Right lung (tissue), 5 donors: ENCODE data around the gene IMMP2L. TPM values are rescaled to one million over a fixed set of nuclear protein-coding genes. Genes with fewer than 3 reads are reported as not detected.

Experiments
- DNase-seq, 2 donors: peaks; one replicate each; pipeline ENCODE4 v3.0.0-alpha.2; 2013
- polyA plus RNA-seq, 5 donors: library from polyadenylated mRNA; unstranded; fragments of 120-200 nt; gene quantifications; one replicate each; pipeline versions ENCODE4 v1.2.1 to v1.2.3, GENCODE V29; 2013; ENCODE audit warnings: inconsistent platforms in 1 of 5, low replicate concordance in 1 of 5; ENCODE audit not compliant: insufficient read length in 5 of 5, insufficient read depth in 1 of 5

The IMMP2L gene
- polyA plus RNA-seq, 5 donors = 24.1 to 28.9 (median 28.0) TPM

- no peak for DNase-seq
Measured at GRCh38 chr7:111401516-111401915, 160.8 kb downstream of the IMMP2L start.

- DNase-seq = no peak
Measured at GRCh38 chr7:111400088-111400487, 162.2 kb downstream of the IMMP2L start.

- no peak for DNase-seq
Measured at GRCh38 chr7:111394891-111395290, 167.4 kb downstream of the IMMP2L start.

- no peak for DNase-seq
Measured at GRCh38 chr7:111393011-111393754, 169.1 kb downstream of the IMMP2L start.

GRCh38 chr7:111392294-111392693 is 170.0 kb downstream of the IMMP2L start:
- no peak for DNase-seq

- no peak for DNase-seq
Measured at GRCh38 chr7:111390000-111390399, 172.3 kb downstream of the IMMP2L start.

GRCh38 chr7:111388912-111389311 is 173.4 kb downstream of the IMMP2L start:
- no peak for DNase-seq

GRCh38 chr7:111388016-111388415 is 174.3 kb downstream of the IMMP2L start:
- peak in 1 of 2 donors; percentile 11 for DNase-seq

GRCh38 chr7:111384065-111384891 is 178.0 kb downstream of the IMMP2L start:
- no peak for DNase-seq

- no peak for DNase-seq
Measured at GRCh38 chr7:111383133-111383532, 179.2 kb downstream of the IMMP2L start.

GRCh38 chr7:111381590-111381989 is 180.7 kb downstream of the IMMP2L start:
- DNase-seq = no peak

- no peak for DNase-seq
Measured at GRCh38 chr7:111380945-111381344, 181.3 kb downstream of the IMMP2L start.

GRCh38 chr7:111374027-111374426 is 188.3 kb downstream of the IMMP2L start:
- no peak for DNase-seq

- DNase-seq = no peak
Measured at GRCh38 chr7:111371437-111371836, 190.9 kb downstream of the IMMP2L start.

- no peak for DNase-seq
Measured at GRCh38 chr7:111370002-111370401, 192.3 kb downstream of the IMMP2L start.

GRCh38 chr7:111368381-111369065 is 193.8 kb downstream of the IMMP2L start:
- DNase-seq = no peak

- no peak for DNase-seq
Measured at GRCh38 chr7:111364413-111364812, 197.9 kb downstream of the IMMP2L start.

GRCh38 chr7:111363099-111363498 is 199.2 kb downstream of the IMMP2L start:
- no peak for DNase-seq

- DNase-seq = peak; percentile 4 to 11
Measured at GRCh38 chr7:111362506-111363054, 199.7 kb downstream of the IMMP2L start.

- DNase-seq = no peak
Measured at GRCh38 chr7:111358915-111359314, 203.4 kb downstream of the IMMP2L start.

- DNase-seq = no peak
Measured at GRCh38 chr7:111357691-111358090, 204.6 kb downstream of the IMMP2L start.

- DNase-seq = no peak
Measured at GRCh38 chr7:111356941-111357340, 205.4 kb downstream of the IMMP2L start.
